PC-3 (cell line): ENCODE measurements around the gene FSTL1. TPM values are rescaled to one million over a fixed set of nuclear protein-coding genes. Genes with fewer than 3 reads are reported as not detected.

Experiments used
- ATAC-seq: fragments of 200-7000 bp; cut with Tn5 transposase; 2 replicates; pipeline ENCODE4 v1.9.1; 2020; ENCODE audit warnings: mild to moderate bottlenecking, moderate library complexity
- BruUV-seq: library from RNA; stranded (reverse); fragments of 400-500 nt; replicated peaks from 2 replicates; lab custom pipeline; 2021; lab: Mats Ljungman, UMichigan
- CTCF ChIA-PET: fragments of 300-600 bp; sonication (Branson Sonifier 250); formaldehyde crosslinking; loops from one replicate; lab custom pipeline; 2022; ENCODE audit warnings: antibody characterized with exemption; lab: Charles Lee
- POLR2A ChIA-PET: fragments of 300-600 bp; sonication (Branson Sonifier 250); formaldehyde crosslinking; loops from one replicate; lab custom pipeline; 2022; ENCODE audit warnings: antibody characterized with exemption; ENCODE audit not compliant: unreplicated experiment; lab: Charles Lee
- DNase-seq: peaks from one replicate; pipeline ENCODE4 v3.0.0-alpha.2; 2015
- H2AFZ ChIP-seq: fragments of 300-600 bp; sonication (generic); 2 replicates; pipeline ENCODE4 v1.6.0; 2016; ENCODE audit warnings: antibody characterized with exemption, low read length
- H3F3A ChIP-seq: fragments of 300-600 bp; sonication (generic); one replicate; pipeline ENCODE4 v1.6.0; 2017; ENCODE audit warnings: antibody characterized with exemption, low read length, control low read depth, mild to moderate bottlenecking; ENCODE audit not compliant: unreplicated experiment
- H3K27ac ChIP-seq: fragments of 300-600 bp; sonication (generic); 2 replicates; pipeline ENCODE4 v1.5.1; 2016; ENCODE audit warnings: mild to moderate bottlenecking, low read length
- H3K27me3 ChIP-seq: fragments of 300-600 bp; sonication (generic); 2 replicates; pipeline ENCODE4 v1.6.1; 2016; ENCODE audit warnings: low read length, mixed read lengths
- H3K36me3 ChIP-seq: fragments of 300-600 bp; sonication (generic); 2 replicates; pipeline ENCODE4 v1.6.1; 2016; ENCODE audit warnings: low read depth, mixed run types, low read length, mixed read lengths
- H3K4me1 ChIP-seq: fragments of 300-600 bp; sonication (generic); 2 replicates; pipeline ENCODE4 v1.5.1; 2016; ENCODE audit warnings: low read length; ENCODE audit not compliant: insufficient read depth
- H3K4me2 ChIP-seq: fragments of 300-600 bp; sonication (generic); 2 replicates; pipeline ENCODE4 v1.6.0; 2016; ENCODE audit warnings: low read length
- H3K4me3 ChIP-seq: fragments of 300-600 bp; sonication (generic); 2 replicates; pipeline ENCODE4 v1.5.1; 2016; ENCODE audit warnings: mild to moderate bottlenecking, low read length, mixed read lengths
- H3K79me2 ChIP-seq: fragments of 300-600 bp; sonication (generic); 2 replicates; pipeline ENCODE4 v1.6.1; 2017; ENCODE audit warnings: low read length, mixed read lengths
- H3K9ac ChIP-seq: fragments of 300-600 bp; sonication (generic); 2 replicates; pipeline ENCODE4 v1.6.0; 2016; ENCODE audit warnings: mild to moderate bottlenecking, low read length
- H3K9me2 ChIP-seq: fragments of 300-600 bp; sonication (generic); replicated peaks from 2 replicates; pipeline ENCODE4 v1.6.1; 2016; ENCODE audit warnings: mixed run types, low read length, mixed read lengths
- H3K9me3 ChIP-seq: fragments of 300-600 bp; sonication (generic); 2 replicates; pipeline ENCODE4 v1.6.1; 2016; ENCODE audit warnings: low read length, mixed read lengths
- H4K20me1 ChIP-seq: fragments of 300-600 bp; sonication (generic); 2 replicates; pipeline ENCODE4 v1.6.1; 2016; ENCODE audit warnings: low read length, mixed read lengths
- EZH2 ChIP-seq: fragments of 300-600 bp; sonication (generic); IDR thresholded peaks from one replicate; pipeline ENCODE4 v1.6.1; 2017; ENCODE audit warnings: antibody characterized with exemption, mild to moderate bottlenecking, low read length; ENCODE audit not compliant: unreplicated experiment
- EZH2phosphoT487 ChIP-seq: fragments of 300-600 bp; sonication (generic); IDR thresholded peaks from 2 replicates; pipeline ENCODE4 v1.6.1; 2018; ENCODE audit warnings: mild to moderate bottlenecking, antibody characterized with exemption, low read length, borderline replicate concordance
- intact Hi-C: fragments of 100-400 bp; cut with micrococcal nuclease; formaldehyde crosslinking; loops from 2 replicates; pipeline ENCODE4 v1.9.0; 2023
- total RNA-seq: library from RNA; depleted of rRNA; stranded (reverse); fragments of >200 nt; gene quantifications from 2 replicates; pipeline ENCODE4 v1.2.3, GENCODE V29; 2014
- TF ChIP-seq, protein P1 (sequence below): fragments of 300-600 bp; sonication (generic); conservative IDR thresholded peaks from 2 replicates; pipeline ENCODE4 v1.5.1; 2017; ENCODE audit warnings: antibody characterized with exemption, low read depth, mild to moderate bottlenecking, low read length

The FSTL1 gene
- total RNA-seq, 1 experiment from 2014 or later, result 178 TPM

DNA sequence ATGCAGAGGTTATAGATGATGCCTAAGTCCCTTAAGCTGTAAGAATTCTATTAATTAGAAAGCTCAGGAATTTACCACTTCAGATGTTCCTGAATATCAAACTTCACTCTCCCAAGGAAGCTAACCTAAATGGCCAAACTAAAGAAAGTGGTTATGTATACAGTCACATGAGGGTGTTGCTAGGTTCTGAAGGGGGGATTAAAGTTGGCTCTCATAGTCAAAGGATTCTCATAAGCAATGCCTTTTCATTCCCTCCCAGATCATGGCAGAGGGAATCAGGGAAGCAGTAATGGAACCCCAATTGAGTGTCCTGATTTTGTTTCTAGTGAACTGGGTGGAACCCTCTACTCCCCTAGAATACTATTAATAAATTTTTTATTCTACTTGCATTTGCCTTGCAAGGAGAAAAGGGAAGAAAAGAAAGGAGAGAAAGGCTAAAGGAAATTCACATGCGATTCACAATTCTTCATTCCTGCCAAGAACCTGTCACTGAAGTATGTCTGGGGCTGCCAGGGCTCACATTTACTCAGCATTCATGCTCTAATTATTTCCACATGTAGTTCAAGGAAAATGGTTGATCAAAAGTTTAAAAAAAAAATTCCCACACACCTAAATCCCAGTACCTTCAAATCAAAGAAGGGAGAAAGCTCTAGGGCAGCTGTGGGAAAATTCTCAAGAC is 25.1 kb downstream of the FSTL1 start:
- Histone ChIP-seq H3K79me2 (peaks cover 11% of the 10 kb centered on the region), H3F3A (no peaks in the 10 kb centered on the region), H3K4me3 (no peak overlapping the region), H3K9ac (no peak overlapping the region), H3K4me1 (no peaks in the 10 kb centered on the region), H3K27me3 (no peaks in the 10 kb centered on the region), H4K20me1 (no peaks in the 10 kb centered on the region), H3K27ac (no peak overlapping the region), H3K36me3 (peaks cover 67% of the 10 kb centered on the region), H3K4me2 (no peak overlapping the region), H2AFZ (no peak overlapping the region), H3K9me2 (no peaks in the 10 kb centered on the region), H3K9me3 (no peaks in the 10 kb centered on the region)
- TF ChIP-seq EZH2 (no peak), EZH2phosphoT487 (no peak)
- TF ChIP-seq, protein P1, sequence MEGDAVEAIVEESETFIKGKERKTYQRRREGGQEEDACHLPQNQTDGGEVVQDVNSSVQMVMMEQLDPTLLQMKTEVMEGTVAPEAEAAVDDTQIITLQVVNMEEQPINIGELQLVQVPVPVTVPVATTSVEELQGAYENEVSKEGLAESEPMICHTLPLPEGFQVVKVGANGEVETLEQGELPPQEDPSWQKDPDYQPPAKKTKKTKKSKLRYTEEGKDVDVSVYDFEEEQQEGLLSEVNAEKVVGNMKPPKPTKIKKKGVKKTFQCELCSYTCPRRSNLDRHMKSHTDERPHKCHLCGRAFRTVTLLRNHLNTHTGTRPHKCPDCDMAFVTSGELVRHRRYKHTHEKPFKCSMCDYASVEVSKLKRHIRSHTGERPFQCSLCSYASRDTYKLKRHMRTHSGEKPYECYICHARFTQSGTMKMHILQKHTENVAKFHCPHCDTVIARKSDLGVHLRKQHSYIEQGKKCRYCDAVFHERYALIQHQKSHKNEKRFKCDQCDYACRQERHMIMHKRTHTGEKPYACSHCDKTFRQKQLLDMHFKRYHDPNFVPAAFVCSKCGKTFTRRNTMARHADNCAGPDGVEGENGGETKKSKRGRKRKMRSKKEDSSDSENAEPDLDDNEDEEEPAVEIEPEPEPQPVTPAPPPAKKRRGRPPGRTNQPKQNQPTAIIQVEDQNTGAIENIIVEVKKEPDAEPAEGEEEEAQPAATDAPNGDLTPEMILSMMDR, result no peak
- DNase-seq, result no peak
- CTCF ChIA-PET, result interaction anchor here (0.6 to 0.7 kb wide), 2 partner anchors 13 to 31 kb away, joined by 3 to 8 read pairs; no protein-coding TSS in a partner anchor
- BruUV-seq, result no TSS peak
- POLR2A ChIA-PET, result no interaction called here
- ATAC-seq, result no peak
- intact Hi-C loops, result no loop called here

DNA sequence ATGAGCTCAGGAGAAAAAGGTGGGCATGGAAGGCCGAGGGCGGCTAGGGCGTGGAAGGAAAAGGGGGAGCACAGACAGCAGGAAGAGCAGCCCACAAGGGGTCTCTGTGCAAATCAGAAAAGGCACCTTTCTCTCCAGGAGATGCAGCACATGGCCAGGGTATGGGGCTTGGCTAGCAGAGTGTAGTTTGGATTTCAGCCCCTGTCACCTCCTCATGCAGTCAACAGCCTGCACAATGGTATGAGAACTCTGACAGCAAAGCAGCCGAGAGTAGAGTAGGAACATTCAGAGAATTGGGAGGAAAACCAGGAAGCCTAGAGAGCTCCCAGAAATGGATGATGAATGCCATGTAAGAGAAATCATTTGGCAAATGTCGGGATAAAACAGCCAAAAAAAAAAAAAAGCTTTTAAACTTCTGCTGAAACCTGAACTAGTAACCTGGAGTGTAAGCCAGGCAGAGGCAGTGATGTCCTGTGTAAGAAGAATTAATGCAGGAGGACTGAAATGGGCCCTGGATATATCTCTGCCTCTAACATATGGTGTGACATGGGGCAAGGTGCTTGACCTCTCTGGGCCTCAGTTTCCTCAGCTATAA is 25.7 kb downstream of the FSTL1 start:
- Histone ChIP-seq H3K4me1 (no peaks in the 10 kb centered on the region), H3K4me2 (no peak overlapping the region), H2AFZ (no peak overlapping the region), H3K4me3 (no peak overlapping the region), H3K9me2 (no peaks in the 10 kb centered on the region), H4K20me1 (no peaks in the 10 kb centered on the region), H3F3A (no peaks in the 10 kb centered on the region), H3K79me2 (peaks cover 6% of the 10 kb centered on the region), H3K9ac (no peak overlapping the region), H3K9me3 (no peaks in the 10 kb centered on the region), H3K27ac (no peak overlapping the region), H3K27me3 (no peaks in the 10 kb centered on the region), H3K36me3 (peaks cover 60% of the 10 kb centered on the region)
- ChIA-PET CTCF (interaction anchor here (0.6 kb wide), 1 partner anchor 31 kb away, joined by 8 read pairs; no protein-coding TSS in a partner anchor), POLR2A (no interaction called here)
- TF ChIP-seq EZH2phosphoT487 (no peak), EZH2 (no peak)
- TF ChIP-seq, protein P1, result no peak
- intact Hi-C loops, result no loop called here
- ATAC-seq, result no peak
- BruUV-seq, result no TSS peak
- no peak for DNase-seq

- Histone ChIP-seq H3K79me2 (peaks cover 3% of the 10 kb centered on the region; the same call in 1 of the 2 replicates), H3K27me3 (no peaks in the 10 kb centered on the region), H3K36me3 (peaks cover 55% of the 10 kb centered on the region; the same call in 1 of the 2 replicates), H3K4me3 (no peak overlapping the region), H3K9me3 (no peaks in the 10 kb centered on the region), H3K4me1 (peaks cover 5% of the 10 kb centered on the region; the same call in 1 of the 2 replicates), H3F3A (no peaks in the 10 kb centered on the region), H3K4me2 (no peak overlapping the region), H3K9ac (no peak overlapping the region), H2AFZ (no peak overlapping the region), H4K20me1 (no peaks in the 10 kb centered on the region), H3K9me2 (no peaks in the 10 kb centered on the region), H3K27ac (no peak overlapping the region)
- BruUV-seq, result no TSS peak
- ChIA-PET CTCF (no interaction called here), POLR2A (no interaction called here)
- TF ChIP-seq, protein P1, result no peak
- no peak for TF ChIP-seq EZH2phosphoT487
- no peak for TF ChIP-seq EZH2
- ATAC-seq (no peak), DNase-seq (no peak)
- intact Hi-C loops, result no loop called here
Observed at GRCh38 chr3:120424506-120424905, 26.3 kb downstream of the FSTL1 start.
